Upper lobe of right lung (tissue), 1 donor: Measurements from ENCODE around the gene SNX24. TPM values are rescaled to one million over a fixed set of nuclear protein-coding genes. Genes with fewer than 3 reads are reported as not detected.

Source experiments
- ATAC-seq: fragments of 200-7000 bp; cut with Tn5 transposase; one replicate; pipeline ENCODE4 v1.9.1; 2020; ENCODE audit warnings: mild to moderate bottlenecking, moderate library complexity
- DNase-seq: peaks from one replicate; pipeline ENCODE4 v3.0.0-alpha.2; 2020
- H3K27ac ChIP-seq: fragments of 200-600 bp; one replicate; pipeline ENCODE4 v1.8.0; 2022
- H3K27me3 ChIP-seq: fragments of 200-600 bp; one replicate; pipeline ENCODE4 v1.8.0; 2022; ENCODE audit warnings: mild to moderate bottlenecking
- H3K36me3 ChIP-seq: fragments of 200-600 bp; one replicate; pipeline ENCODE4 v1.8.0; 2022
- H3K4me1 ChIP-seq: fragments of 200-600 bp; one replicate; pipeline ENCODE4 v1.8.0; 2022
- H3K4me3 ChIP-seq: fragments of 200-600 bp; one replicate; pipeline ENCODE4 v1.8.0; 2022; ENCODE audit warnings: mild to moderate bottlenecking
- H3K9me3 ChIP-seq: fragments of 200-600 bp; one replicate; pipeline ENCODE4 v1.8.0; 2022
- CTCF ChIP-seq: fragments of 200-600 bp; IDR thresholded peaks from one replicate; pipeline ENCODE4 v1.8.0; 2022; ENCODE audit warnings: antibody characterized with exemption
- intact Hi-C: fragments of 100-400 bp; cut with DNase I; formaldehyde crosslinking; loops from one replicate; pipeline ENCODE4 v1.11.0; 2022
- total RNA-seq: library from RNA; stranded (reverse); fragmentation: NEBNext Ultra II Directional; extraction: Animal tissue kit (Norgen Biotek cat#: 25700); gene quantifications from one replicate; pipeline ENCODE4 v1.2.1, GENCODE V29; 2021
- donor health status: DM: no; HTN: yes; CAD: no; lungs with severe emphysema.

SNX24 gene
- total RNA-seq, 1 donor from 2014 or later, result 30.2 TPM

- H3K9me3 ChIP-seq, result no peaks in the 10 kb centered on the region
- ATAC-seq (no peak), DNase-seq (no peak)
- no peak for TF ChIP-seq CTCF
- H3K27ac ChIP-seq, result no peak overlapping the region
- H3K4me1 ChIP-seq, result no peaks in the 10 kb centered on the region
- intact Hi-C loops, result no loop called here
- H3K4me3 ChIP-seq, result no peak overlapping the region
- H3K27me3 ChIP-seq, result no peaks in the 10 kb centered on the region
- H3K36me3 ChIP-seq, result no peaks in the 10 kb centered on the region
These were observed 74.6 kb downstream of the SNX24 start for GRCh38 chr5:122919969-122920368.

GRCh38 chr5:122921826-122922225 is 76.4 kb downstream of the SNX24 start:
- Histone ChIP-seq H3K4me3 (no peak overlapping the region), H3K27me3 (no peaks in the 10 kb centered on the region), H3K27ac (no peak overlapping the region), H3K4me1 (no peaks in the 10 kb centered on the region), H3K36me3 (no peaks in the 10 kb centered on the region), H3K9me3 (no peaks in the 10 kb centered on the region)
- intact Hi-C loops, result no loop called here
- TF ChIP-seq CTCF, result no peak
- ATAC-seq (no peak), DNase-seq (no peak)

GRCh38 chr5:122924203-122924602 is 78.8 kb downstream of the SNX24 start:
- ATAC-seq, result no peak
- H3K27ac ChIP-seq, result no peak overlapping the region
- DNase-seq, result no peak
- no peaks in the 10 kb centered on the region for H3K36me3 ChIP-seq
- H3K27me3 ChIP-seq, result no peaks in the 10 kb centered on the region
- H3K4me1 ChIP-seq, result no peaks in the 10 kb centered on the region
- no peak for TF ChIP-seq CTCF
- H3K9me3 ChIP-seq, result no peaks in the 10 kb centered on the region
- H3K4me3 ChIP-seq, result no peak overlapping the region
- intact Hi-C loops, result no loop called here

GRCh38 chr5:122924719-122925395 is 79.4 kb downstream of the SNX24 start:
- Histone ChIP-seq H3K4me1 (no peaks in the 10 kb centered on the region), H3K36me3 (no peaks in the 10 kb centered on the region), H3K27ac (no peak overlapping the region), H3K9me3 (no peaks in the 10 kb centered on the region), H3K4me3 (no peak overlapping the region), H3K27me3 (no peaks in the 10 kb centered on the region)
- DNase-seq (no peak), ATAC-seq (no peak)
- intact Hi-C loops, result no loop called here
- no peak for TF ChIP-seq CTCF

GRCh38 chr5:122929001-122929400 is 83.6 kb downstream of the SNX24 start:
- Histone ChIP-seq H3K9me3 (no peaks in the 10 kb centered on the region), H3K4me1 (no peaks in the 10 kb centered on the region), H3K27me3 (no peaks in the 10 kb centered on the region), H3K36me3 (no peaks in the 10 kb centered on the region), H3K4me3 (no peak overlapping the region), H3K27ac (no peak overlapping the region)
- DNase-seq (no peak), ATAC-seq (no peak)
- intact Hi-C loops, result no loop called here
- no peak for TF ChIP-seq CTCF

GRCh38 chr5:122929980-122930379 is 84.6 kb downstream of the SNX24 start:
- intact Hi-C loops, result no loop called here
- H3K27me3 ChIP-seq, result no peaks in the 10 kb centered on the region
- H3K36me3 ChIP-seq, result no peaks in the 10 kb centered on the region

More at GRCh38 chr5:122929980-122930379, 84.6 kb downstream of the SNX24 start:
- DNase-seq, result no peak
- Histone ChIP-seq H3K4me3 (no peak overlapping the region), H3K4me1 (no peaks in the 10 kb centered on the region), H3K27ac (no peak overlapping the region), H3K9me3 (no peaks in the 10 kb centered on the region)
- no peak for TF ChIP-seq CTCF
- no peak for ATAC-seq
